ENCODE results near the gene PTDSS2. TPM values are rescaled to one million over a fixed set of nuclear protein-coding genes. Genes with fewer than 3 reads are reported as not detected.

Gene PTDSS2
- total and polyA plus RNA-seq, 2 of the 13 experiments (the other 11 are each of a cell fraction or from before 2014, with no cell fraction given) = 21.7 to 26.4 TPM

DNA sequence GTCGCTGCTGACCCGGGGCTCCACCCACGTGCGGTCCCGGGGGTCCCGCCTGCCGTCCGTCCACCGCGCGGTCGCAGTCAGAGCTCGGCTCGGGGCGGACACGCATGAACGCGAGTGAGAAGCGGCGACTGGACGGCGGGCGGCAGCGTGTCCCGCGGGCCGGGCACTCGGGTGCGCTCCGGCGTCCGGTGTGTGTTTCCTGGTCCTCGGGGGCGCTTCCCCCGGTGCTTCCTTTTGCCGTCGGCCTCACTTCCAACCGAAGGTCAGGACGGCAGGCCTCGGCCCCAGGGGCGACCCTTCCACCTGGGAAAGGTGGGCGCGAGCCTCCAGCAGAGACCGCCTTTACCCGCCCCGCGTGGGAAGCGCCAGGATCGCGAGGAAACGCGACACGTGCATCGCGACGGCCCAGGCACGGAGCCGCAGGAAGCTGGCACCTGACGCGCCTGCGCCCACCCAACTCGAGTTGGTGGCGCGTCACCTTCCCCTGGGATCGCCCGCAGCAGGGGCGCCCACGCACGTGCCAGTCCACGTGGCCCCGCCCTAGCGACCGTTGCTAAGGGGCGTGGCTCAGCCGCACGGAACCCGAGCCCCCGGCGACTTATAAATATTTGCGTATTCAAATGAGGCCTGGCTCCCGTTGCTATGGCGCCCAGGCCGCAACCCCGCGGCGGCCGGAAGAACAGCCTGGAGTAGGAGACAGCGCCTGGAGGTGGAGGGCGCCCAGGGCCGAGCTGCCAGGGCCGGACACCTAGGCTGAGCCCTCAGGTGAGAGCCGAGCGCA lies 87.0 kb downstream of the PTDSS2 start, which contains the start of gene LRRC56 (continued):
- TF ChIP-seq CAMTA2 (CRISPR knock-in tag; IDR thresholded peaks at IDR 0.05; ENCODE audit: borderline replicate concordance) = no peak
- TF ChIP-seq HIVEP1 (CRISPR knock-in tag; IDR thresholded peaks at IDR 0.05) = no peak; the same call in 1 of the 2 replicates
- TF ChIP-seq, protein P1, sequence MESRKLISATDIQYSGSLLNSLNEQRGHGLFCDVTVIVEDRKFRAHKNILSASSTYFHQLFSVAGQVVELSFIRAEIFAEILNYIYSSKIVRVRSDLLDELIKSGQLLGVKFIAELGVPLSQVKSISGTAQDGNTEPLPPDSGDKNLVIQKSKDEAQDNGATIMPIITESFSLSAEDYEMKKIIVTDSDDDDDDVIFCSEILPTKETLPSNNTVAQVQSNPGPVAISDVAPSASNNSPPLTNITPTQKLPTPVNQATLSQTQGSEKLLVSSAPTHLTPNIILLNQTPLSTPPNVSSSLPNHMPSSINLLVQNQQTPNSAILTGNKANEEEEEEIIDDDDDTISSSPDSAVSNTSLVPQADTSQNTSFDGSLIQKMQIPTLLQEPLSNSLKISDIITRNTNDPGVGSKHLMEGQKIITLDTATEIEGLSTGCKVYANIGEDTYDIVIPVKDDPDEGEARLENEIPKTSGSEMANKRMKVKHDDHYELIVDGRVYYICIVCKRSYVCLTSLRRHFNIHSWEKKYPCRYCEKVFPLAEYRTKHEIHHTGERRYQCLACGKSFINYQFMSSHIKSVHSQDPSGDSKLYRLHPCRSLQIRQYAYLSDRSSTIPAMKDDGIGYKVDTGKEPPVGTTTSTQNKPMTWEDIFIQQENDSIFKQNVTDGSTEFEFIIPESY (CRISPR knock-in tag; IDR thresholded peaks at IDR 0.05) = peak; percentile 93
- TF ChIP-seq ZNF781 (CRISPR knock-in tag; IDR thresholded peaks at IDR 0.05; ENCODE audit: borderline replicate concordance, not compliant biosample characterization) = no peak
- TF ChIP-seq, protein P2, sequence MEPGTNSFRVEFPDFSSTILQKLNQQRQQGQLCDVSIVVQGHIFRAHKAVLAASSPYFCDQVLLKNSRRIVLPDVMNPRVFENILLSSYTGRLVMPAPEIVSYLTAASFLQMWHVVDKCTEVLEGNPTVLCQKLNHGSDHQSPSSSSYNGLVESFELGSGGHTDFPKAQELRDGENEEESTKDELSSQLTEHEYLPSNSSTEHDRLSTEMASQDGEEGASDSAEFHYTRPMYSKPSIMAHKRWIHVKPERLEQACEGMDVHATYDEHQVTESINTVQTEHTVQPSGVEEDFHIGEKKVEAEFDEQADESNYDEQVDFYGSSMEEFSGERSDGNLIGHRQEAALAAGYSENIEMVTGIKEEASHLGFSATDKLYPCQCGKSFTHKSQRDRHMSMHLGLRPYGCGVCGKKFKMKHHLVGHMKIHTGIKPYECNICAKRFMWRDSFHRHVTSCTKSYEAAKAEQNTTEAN (CRISPR knock-in tag; conservative IDR thresholded peaks at IDR 0.05) = no peak
- TF ChIP-seq ZNF777 (CRISPR knock-in tag; IDR thresholded peaks at IDR 0.05) = no peak
- TF ChIP-seq ZFP37 (CRISPR knock-in tag; IDR thresholded peaks at IDR 0.05; ENCODE audit: borderline replicate concordance) = no peak
- TF ChIP-seq KDM5A (IDR thresholded peaks at IDR 0.05; ENCODE audit: borderline replicate concordance, low read length) = no peak
